Neural crest cell (in vitro differentiated cells): ENCODE results near the gene CACNB4. TPM values are rescaled to one million over a fixed set of nuclear protein-coding genes. Genes with fewer than 3 reads are reported as not detected.
A peak's percentile ranks its signal among the peaks of the same experiment; 100 is the strongest.

Experiments used
- DNase-seq: peaks from one replicate; pipeline ENCODE4 v3.0.0; 2021; ENCODE audit warnings: low read depth, mixed read lengths, low spot score
- H3K27ac Mint-ChIP-seq: one replicate; pipeline ENCODE4 v1.8.0; 2021; ENCODE audit warnings: mild to moderate bottlenecking, mixed read lengths; ENCODE audit not compliant: unreplicated experiment
- H3K27me3 Mint-ChIP-seq: 2 replicates; pipeline ENCODE4 v1.8.0; 2021; ENCODE audit warnings: low read depth, mild to moderate bottlenecking, mixed read lengths
- H3K36me3 Mint-ChIP-seq: 2 replicates; pipeline ENCODE4 v1.8.0; 2021; ENCODE audit warnings: low read depth, mild to moderate bottlenecking, mixed read lengths
- H3K4me1 Mint-ChIP-seq: 2 replicates; pipeline ENCODE4 v1.8.0; 2021; ENCODE audit warnings: mixed read lengths
- H3K4me3 Mint-ChIP-seq: one replicate; pipeline ENCODE4 v1.8.0; 2021; ENCODE audit warnings: mild to moderate bottlenecking, mixed read lengths
- H3K9me3 Mint-ChIP-seq: 2 replicates; pipeline ENCODE4 v1.8.0; 2021; ENCODE audit warnings: mixed read lengths
- CTCF ChIP-seq: fragments of 200-600 bp; sonication (generic); conservative IDR thresholded peaks from 2 replicates; pipeline ENCODE4 v1.5.0; 2021; ENCODE audit warnings: antibody characterized with exemption, mild to moderate bottlenecking
- total RNA-seq: library from RNA; stranded (reverse); gene quantifications from 2 replicates; pipeline ENCODE4 v1.2.1, GENCODE V29; 2021

CACNB4 gene
- total RNA-seq, 1 donor from 2014 or later, result 6.9 TPM

- H3K4me1 Mint-ChIP-seq, result peaks cover 6% of the 10 kb centered on the region
- no peaks in the 10 kb centered on the region for H3K9me3 Mint-ChIP-seq
- no peak overlapping the region for H3K4me3 Mint-ChIP-seq
- DNase-seq, result no peak
- H3K27me3 Mint-ChIP-seq, result no peaks in the 10 kb centered on the region
- no peak for TF ChIP-seq CTCF
- no peak overlapping the region for H3K27ac Mint-ChIP-seq
- no peaks in the 10 kb centered on the region for H3K36me3 Mint-ChIP-seq
Measured at GRCh38 chr2:151887164-151887563, 211.7 kb downstream of the CACNB4 start.

- H3K4me3 Mint-ChIP-seq, result no peak overlapping the region
- DNase-seq, result no peak
- no peaks in the 10 kb centered on the region for H3K27me3 Mint-ChIP-seq
- no peaks in the 10 kb centered on the region for H3K36me3 Mint-ChIP-seq
- no peaks in the 10 kb centered on the region for H3K9me3 Mint-ChIP-seq
- no peak overlapping the region for H3K27ac Mint-ChIP-seq
- H3K4me1 Mint-ChIP-seq, result no peaks in the 10 kb centered on the region
- TF ChIP-seq CTCF, result no peak
Measured at GRCh38 chr2:151886241-151886640, 212.6 kb downstream of the CACNB4 start.

- no peak overlapping the region for H3K4me3 Mint-ChIP-seq
- no peak for DNase-seq
- H3K4me1 Mint-ChIP-seq, result no peaks in the 10 kb centered on the region
- no peak for TF ChIP-seq CTCF
- H3K36me3 Mint-ChIP-seq, result peaks cover 5% of the 10 kb centered on the region
- H3K27ac Mint-ChIP-seq, result no peak overlapping the region
- H3K27me3 Mint-ChIP-seq, result no peaks in the 10 kb centered on the region
- no peaks in the 10 kb centered on the region for H3K9me3 Mint-ChIP-seq
Measured at GRCh38 chr2:151882786-151883445, 215.9 kb downstream of the CACNB4 start.

GRCh38 chr2:151881342-151881741 lies 217.5 kb downstream of the CACNB4 start:
- no peak for TF ChIP-seq CTCF
- Mint-ChIP-seq H3K9me3 (no peaks in the 10 kb centered on the region), H3K4me3 (no peak overlapping the region), H3K27me3 (no peaks in the 10 kb centered on the region), H3K27ac (peak overlapping the region; percentile 22), H3K36me3 (peaks cover 5% of the 10 kb centered on the region), H3K4me1 (no peaks in the 10 kb centered on the region)
- no peak for DNase-seq

- no peaks in the 10 kb centered on the region for H3K9me3 Mint-ChIP-seq
- peaks cover 5% of the 10 kb centered on the region for H3K36me3 Mint-ChIP-seq
- TF ChIP-seq CTCF, result no peak
Measured at GRCh38 chr2:151880586-151880985, 218.3 kb downstream of the CACNB4 start.

More at GRCh38 chr2:151880586-151880985, 218.3 kb downstream of the CACNB4 start:
- Mint-ChIP-seq H3K27me3 (no peaks in the 10 kb centered on the region), H3K27ac (no peak overlapping the region), H3K4me1 (no peaks in the 10 kb centered on the region), H3K4me3 (no peak overlapping the region)
- DNase-seq, result no peak
